Muscle layer of colon (tissue), 2 donors: ENCODE data around the gene DPF3.

Experiments
- H3K27ac ChIP-seq: one replicate; pipeline ENCODE4 v1.7.0; 2013; ENCODE audit warnings: low read depth, mild to moderate bottlenecking, low read length, moderate library complexity
- H3K27me3 ChIP-seq, 2 donors: one replicate each; pipeline ENCODE4 v1.7.0; 2013; ENCODE audit warnings: low read length in 2 of 2, mild to moderate bottlenecking in 2 of 2; ENCODE audit not compliant: insufficient read depth in 2 of 2, control insufficient read depth in 1 of 2
- H3K36me3 ChIP-seq: one replicate; pipeline ENCODE4 v1.7.0; 2013; ENCODE audit warnings: mild to moderate bottlenecking, low read length; ENCODE audit not compliant: insufficient read depth
- H3K4me1 ChIP-seq: one replicate; pipeline ENCODE4 v1.7.0; 2013; ENCODE audit warnings: mild to moderate bottlenecking, low read length; ENCODE audit not compliant: insufficient read depth
- H3K4me3 ChIP-seq, 2 donors: one replicate each; pipeline ENCODE4 v1.7.0; 2013; ENCODE audit warnings: low read length in 2 of 2, low read depth in 1 of 2, mild to moderate bottlenecking in 1 of 2, moderate library complexity in 1 of 2
- H3K9ac ChIP-seq: one replicate; pipeline ENCODE4 v1.7.0; 2013; ENCODE audit warnings: low read length
- H3K9me3 ChIP-seq: one replicate; pipeline ENCODE4 v1.7.0; 2013; ENCODE audit warnings: mild to moderate bottlenecking, low read length
- donor health status: abdominal sarcoma.
- donor health status: Adenocarcinoma of cecum.

The DPF3 gene

GRCh38 chr14:72574715-72575114, 319.2 kb downstream of the DPF3 start:
- H3K4me1 ChIP-seq = no peaks in the 10 kb centered on the region
- H3K36me3 ChIP-seq = no peaks in the 10 kb centered on the region
- no peaks in the 10 kb centered on the region for H3K27me3 ChIP-seq
- no peak overlapping the region for H3K4me3 ChIP-seq
- H3K9me3 ChIP-seq = no peaks in the 10 kb centered on the region
- H3K27ac ChIP-seq = no peak overlapping the region
- no peak overlapping the region for H3K9ac ChIP-seq

GRCh38 chr14:72573725-72574417, 320.0 kb downstream of the DPF3 start:
- no peak overlapping the region for H3K27ac ChIP-seq
- H3K4me1 ChIP-seq = no peaks in the 10 kb centered on the region
- no peak overlapping the region for H3K9ac ChIP-seq
- H3K9me3 ChIP-seq = no peaks in the 10 kb centered on the region
- no peak overlapping the region for H3K4me3 ChIP-seq
- H3K36me3 ChIP-seq = no peaks in the 10 kb centered on the region
- H3K27me3 ChIP-seq = no peaks in the 10 kb centered on the region
